Stimulated activated CD8-positive, alpha-beta memory T cell treated with anti-CD3 and anti-CD28 coated beads, Interleukin-4, amount 100 ng/mL, for 48 hours (primary cell): ENCODE results near the gene CHTF8.
"Not testable (repeated sequence)": the region's sequence is repeated elsewhere in the genome, so short reads cannot be mapped to it uniquely, and the experiment has no call there.

Experiments used
- DNase-seq: peaks from one replicate; pipeline ENCODE4 v3.0.0-alpha.2; 2020

Gene CHTF8

DNA sequence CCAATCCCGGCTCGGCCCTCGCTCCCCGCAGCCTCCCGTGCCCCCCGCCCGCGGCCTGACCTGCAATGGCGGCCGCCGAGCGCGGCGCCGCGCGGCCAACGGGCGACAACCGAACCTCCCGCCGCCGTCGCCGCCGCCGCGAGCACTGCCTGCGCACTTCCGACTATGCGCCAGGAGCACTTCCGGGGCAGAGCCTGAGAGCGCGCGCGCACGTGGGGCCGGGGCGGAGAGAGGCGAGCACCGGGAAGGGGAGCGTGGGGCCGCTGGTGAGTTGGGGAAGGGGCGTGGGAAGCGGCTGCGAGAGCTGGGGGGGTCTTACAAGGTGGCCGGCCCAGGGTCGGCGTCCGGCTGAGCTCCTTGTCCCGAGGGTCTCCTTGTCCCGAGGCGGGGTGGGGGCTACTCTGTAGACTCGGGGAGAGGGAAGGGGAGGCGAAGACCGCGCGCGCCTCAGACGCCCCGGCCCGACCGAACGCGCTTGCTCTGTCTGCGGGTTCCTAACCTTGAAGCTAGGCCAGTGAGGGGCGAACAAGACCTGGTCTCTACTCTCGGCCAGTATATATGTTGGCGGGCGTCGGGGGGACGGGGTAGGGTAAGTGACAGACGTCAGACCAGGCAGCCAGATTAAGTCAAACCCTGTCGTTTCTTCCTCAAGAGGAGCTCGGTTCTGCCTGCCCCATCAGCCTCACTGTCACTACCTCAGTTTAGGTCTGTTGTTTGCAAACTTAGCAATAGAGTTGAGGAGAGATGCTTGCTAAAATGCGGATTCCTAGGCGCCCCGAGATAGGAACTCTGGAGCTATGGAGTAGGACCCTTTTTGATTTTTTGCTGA is at the start of gene CHTF8, which contains the start of gene UTP4:
Gene CHTF8, minus strand, starts transcription at position 165 of the 829 bp plus-strand sequence. CDS start 11,130 bp downstream, outside the sequence.
Gene UTP4, plus strand, starts transcription at position 226 of the 829 bp plus-strand sequence. CDS start 811 bp downstream, outside the sequence.
- peak; percentile 90 for DNase-seq

DNA sequence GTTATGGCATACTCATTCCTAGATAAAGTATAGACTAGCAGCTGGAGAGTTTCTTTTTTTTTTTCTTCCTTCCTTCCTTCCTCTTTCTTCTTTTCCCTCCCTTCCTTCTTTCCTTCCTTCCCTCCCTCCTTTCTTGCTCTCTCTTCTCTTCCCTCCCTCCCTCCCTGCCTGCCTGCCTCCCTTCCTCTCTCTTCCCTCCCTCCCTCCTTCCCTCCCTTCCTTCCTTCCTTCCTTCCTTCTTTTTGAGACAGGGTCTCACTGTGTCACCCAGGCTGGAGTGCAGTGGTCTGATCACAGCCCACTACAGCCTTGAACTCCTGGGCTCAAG is 47.6 kb upstream of the CHTF8 start:
- no peak for DNase-seq

GRCh38 chr16:69179328-69180010 is 47.1 kb upstream of the CHTF8 start:
- DNase-seq, result no peak

GRCh38 chr16:69176033-69176800 is 43.8 kb upstream of the CHTF8 start:
- no peak for DNase-seq

DNA sequence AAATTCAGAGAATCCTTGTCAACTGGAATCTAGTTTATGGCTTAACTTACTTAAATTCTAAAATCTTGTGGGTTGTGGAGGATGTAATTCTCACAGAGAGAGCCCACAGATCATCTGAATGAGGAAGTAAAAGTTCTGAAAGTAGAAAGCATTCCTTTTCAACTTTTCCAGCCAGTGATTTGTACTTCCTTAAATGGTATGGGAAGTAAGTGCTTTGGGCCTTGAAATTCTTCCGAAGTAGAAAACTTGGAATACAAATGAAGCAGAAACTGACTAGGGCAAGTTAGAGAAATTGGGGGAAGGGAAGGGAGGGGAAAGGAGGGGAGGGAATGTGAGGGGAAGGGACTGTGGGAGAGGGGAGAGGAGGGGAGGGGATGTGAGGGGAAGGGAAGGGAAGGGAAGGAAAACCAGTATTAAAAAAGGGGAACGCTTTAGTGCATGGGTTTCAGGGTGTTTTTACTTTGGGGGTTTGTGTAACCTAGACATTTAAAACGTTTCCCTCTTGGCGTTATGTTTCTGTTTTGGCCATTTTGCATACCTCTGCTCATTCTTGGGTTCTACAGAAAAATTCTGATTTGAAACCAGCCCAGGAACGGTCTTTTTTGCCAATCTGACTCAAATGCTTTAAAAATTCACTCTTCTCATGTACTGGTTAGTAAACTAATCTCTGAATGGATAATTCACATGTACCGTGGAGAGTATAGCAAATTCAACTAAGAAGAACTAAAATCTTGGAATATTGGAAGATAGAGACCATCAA is 39.1 kb upstream of the CHTF8 start:
- no peak for DNase-seq

DNA sequence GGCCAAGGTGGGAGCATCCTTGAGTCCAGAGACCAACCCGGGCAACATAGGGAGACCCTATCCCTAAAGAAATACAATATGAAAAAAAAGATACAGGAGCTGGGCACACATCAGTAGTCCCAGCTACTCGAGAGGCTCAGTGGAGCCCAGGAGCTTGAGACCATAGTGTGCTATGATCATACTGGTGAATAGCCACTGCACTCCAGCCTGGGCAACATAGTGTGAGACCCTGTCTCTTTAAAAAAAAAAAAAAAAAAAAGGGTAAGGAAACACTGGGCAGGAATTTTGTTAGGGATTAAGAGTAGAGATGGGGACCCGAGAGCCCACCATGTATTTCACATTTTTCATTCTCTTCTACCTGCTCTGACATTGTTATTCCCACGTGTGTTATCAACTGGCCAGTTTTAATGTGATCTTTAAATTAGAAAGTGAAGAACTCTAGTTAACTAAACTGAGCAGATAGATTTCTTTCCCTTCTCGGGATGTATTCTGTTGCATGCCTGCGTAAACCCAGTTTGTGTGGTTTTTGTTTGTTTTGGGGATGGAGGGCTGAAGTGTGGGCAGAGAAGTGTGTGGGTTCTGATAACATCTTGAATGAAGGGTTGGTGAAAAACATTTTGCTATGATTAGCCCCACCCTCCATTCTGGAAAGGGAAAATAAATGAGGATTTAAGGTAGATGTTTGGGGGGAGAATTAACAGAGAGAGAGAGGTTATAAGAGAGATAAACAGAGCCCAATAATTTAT is 37.4 kb upstream of the CHTF8 start:
- no peak for DNase-seq

DNA sequence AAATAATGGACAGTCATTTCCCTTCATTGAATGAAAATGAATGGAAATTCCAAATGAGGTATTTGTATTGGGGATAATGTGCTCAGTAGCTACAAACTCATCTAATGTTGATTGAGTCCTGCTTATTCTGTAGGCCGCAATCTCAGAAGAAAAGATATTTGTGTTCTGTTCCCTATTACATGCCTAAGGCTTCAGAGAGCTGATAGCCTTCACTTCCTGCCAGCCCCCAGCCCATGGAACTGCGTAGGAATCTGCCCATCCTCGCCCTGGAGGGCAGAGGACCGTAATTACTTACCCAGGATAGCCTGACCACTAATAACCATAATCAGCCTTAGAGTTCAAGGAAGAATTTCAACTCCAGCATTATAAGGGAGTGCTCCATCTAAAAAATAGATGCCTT is 36.7 kb upstream of the CHTF8 start:
- DNase-seq, result no peak

DNA sequence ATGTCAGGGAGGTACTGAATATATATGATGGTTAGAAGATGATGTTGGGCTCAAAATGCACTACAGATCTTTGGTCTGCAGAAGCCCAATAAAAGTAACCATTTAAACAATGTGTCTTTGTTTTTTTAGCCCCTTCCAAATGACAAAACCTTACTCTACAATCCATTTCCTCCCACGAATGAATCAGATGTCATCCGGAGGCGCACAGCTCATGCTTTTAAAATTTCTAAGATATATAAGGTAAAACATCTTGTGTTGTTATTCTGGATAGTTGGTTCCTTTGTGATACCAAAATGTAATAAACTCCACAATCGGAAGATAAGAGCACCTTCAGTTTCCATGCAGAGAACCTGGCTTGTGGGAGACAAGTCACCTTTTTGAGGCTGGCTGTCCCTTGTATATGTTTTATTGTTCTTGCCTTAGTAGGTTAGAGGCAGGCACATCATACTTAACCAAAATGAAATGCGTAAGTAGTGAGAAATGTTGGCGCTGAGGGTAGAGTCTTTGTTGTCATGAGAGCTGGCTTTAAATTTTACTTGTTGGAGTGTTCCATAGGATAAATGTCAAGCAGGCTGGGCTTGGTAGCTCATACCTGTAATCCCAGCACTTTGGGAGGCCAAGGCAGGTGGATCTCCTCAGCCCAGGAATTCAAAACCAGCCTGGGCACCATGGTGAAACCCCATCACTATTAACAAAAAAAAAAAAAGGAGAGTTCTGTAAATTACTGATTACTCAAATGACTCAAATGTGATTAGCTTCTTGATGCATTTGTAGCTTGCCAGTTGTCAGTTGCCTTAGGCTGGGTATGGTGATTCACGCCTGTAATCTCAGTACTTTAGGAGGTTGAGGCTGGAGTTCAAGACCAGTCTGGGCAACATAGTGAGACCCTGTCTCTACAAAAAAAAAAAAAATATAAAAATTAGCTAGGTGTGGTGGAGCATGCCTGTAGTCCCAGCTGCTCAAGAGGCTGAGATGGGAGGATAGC is 34.9 kb upstream of the CHTF8 start:
- no peak for DNase-seq

DNA sequence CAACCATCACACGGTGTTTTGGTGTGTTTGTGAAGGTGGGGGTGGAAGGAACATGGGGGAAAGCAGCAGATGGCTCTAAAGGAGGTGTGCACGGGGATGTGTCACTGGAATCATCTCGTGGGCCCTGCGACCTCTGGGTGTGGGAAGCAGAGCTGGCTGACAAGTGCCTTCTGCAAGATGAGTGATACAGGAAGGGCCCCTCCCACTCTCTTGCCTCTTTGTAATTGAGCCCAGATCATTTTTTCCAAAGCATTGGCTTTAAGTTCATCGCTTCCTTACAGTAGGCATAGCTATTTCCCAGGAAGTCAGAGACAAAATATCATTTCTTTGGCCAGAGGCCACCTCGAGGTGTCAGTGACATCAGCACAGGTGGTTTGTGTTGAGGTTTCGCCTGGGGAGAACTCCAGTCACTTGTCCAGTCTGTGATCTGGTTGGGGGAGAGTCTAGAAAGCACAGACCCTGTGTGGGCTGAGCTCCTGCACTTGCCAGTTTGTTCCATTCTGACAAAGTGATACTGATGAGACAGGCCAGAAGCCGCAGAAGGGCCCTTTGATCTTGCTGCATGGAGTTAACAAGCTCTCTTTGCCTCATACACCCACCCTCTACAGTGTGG is 33.9 kb upstream of the CHTF8 start:
- DNase-seq, result peak; percentile 83

DNA sequence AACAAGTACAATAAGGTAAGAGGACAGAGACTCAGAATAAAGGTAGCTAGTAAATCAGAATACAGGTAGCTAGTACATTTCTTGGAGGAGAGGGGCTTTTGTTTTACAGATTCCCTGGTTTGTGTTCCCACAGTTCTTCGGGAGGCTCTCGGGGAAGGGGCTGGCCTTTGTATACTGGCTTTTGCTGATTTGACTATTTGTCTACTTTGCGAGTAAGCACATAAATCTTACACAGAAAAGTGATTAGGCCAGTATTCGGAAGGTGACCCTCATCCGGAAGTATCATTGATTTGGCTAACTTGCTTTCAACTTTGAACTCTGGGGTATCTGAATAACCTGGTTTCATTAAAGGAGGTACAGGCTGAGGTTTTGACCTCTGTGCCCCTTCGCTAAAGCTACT is 33.2 kb upstream of the CHTF8 start:
- DNase-seq, result no peak

DNA sequence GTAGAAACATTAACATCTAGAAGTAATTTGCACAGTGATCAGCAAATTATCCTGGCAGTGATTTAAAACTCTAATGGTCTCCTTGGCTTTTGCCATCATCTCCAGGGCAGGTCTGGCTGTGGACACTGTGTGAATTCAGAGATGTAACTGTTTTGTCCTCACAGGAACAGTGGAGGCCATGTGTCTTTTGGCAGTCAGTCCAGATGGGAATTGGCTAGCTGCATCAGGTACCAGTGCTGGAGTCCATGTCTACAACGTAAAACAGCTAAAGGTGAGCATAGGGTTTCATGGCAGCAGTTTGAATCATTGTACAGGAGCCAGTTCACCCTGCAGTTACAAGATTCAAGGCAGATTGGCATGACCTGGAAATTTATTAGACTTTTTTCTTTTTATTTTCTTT is 27.8 kb upstream of the CHTF8 start:
- no peak for DNase-seq

GRCh38 chr16:69157196-69157595 is 24.8 kb upstream of the CHTF8 start:
- DNase-seq, result no peak

GRCh38 chr16:69150146-69150865 is 17.9 kb upstream of the CHTF8 start:
- peak; percentile 50 for DNase-seq

DNA sequence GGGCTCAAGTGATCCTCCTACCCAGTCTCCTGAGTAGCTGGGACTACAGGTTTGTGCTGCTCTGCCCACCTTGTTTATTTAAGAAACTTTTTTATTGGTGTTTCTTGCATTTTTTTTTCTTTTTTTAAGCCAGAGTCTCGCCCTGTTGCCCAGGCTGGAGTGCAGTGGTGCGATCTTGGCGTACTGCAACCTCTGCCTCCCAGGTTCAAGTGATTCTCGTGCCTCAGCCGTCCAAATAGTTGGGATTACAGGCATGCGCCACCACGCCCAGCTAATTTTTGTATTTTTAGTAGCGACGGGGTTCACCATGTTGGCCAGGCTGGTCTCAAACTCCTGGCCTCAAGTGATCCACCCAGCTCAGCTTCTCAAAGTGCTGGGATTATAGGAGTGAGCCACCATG is 17.2 kb upstream of the CHTF8 start:
- DNase-seq, result not testable (repeated sequence)

DNA sequence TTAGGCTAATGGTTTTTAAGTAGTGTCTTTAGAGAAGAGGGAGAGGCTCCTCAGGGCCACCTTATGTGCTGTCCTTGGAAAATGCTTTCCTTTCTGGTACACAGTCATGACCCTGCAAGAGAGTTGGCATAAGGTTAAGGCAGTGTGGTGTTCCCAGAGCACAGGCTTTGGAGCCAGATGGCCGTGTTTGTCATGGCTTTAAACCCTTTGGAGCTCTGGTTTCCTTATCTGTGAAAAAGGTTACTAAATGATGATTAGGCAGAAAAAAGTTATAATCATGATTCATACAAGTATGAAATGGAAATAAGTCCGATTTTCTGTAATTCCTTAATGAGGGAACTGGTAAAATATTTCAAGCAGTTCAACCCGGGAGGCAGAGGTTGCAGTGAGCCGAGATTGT is 13.3 kb upstream of the CHTF8 start:
- no peak for DNase-seq

- DNase-seq, result no peak
Observed at GRCh38 chr16:69143116-69143515, 10.7 kb upstream of the CHTF8 start.

DNA sequence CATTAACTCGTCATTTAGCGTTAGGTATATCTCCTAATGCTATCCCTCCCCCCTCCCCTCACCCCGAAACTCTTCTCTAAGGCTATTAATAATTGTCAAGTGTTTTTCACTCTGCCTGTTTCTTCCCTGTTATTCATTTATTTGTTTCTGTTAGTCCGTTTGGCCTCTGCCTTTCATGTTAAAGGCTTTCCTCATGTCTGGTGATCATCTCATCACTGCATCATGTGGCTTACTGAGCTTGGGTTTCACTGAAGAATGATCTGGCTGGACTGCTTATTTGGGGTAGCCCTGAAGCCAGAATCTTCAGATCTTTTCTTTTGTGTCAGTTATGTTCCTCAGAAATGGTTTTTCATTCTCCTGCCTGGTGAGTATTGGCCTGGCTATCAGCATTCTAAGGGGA is 9.5 kb upstream of the CHTF8 start:
- no peak for DNase-seq

GRCh38 chr16:69141014-69141413 is 8.6 kb upstream of the CHTF8 start:
- DNase-seq, result no peak

DNA sequence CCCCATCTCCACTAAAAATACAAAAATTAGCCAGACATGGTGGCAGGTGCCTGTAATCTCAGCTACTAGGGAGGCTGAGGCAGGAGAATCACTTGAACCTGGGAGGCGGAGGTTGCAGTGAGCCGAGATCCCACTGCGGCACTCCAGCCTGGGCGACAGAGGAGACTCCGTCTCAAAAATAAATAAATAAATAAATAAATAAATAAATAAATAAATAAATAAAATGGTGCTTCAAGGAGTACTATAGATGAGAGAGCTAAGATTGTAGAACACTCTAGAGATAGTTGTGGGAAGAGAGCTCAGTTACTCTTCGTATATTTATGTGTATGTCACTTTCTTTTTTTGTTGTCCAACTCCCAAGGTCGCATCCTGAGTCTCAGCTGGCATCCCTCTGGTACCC is 7.1 kb upstream of the CHTF8 start:
- DNase-seq, result not testable (repeated sequence)

- no peak for DNase-seq
Observed at GRCh38 chr16:69138608-69139007, 6.2 kb upstream of the CHTF8 start.
